KOPT-K1 (cell line): ENCODE results near the gene PKD1.
"Not testable (repeated sequence)": the region's sequence is repeated elsewhere in the genome, so short reads cannot be mapped to it uniquely, and the experiment has no call there.

Experiments used
- H3K27ac ChIP-seq: fragments of 200-600 bp; sonication (generic); 2 replicates; pipeline ENCODE4 v1.5.1; 2016; ENCODE audit warnings: antibody characterized with exemption, mild to moderate bottlenecking, low read depth, low read length; ENCODE audit not compliant: poor library complexity, severe bottlenecking
- H3K36me3 ChIP-seq: fragments of 200-600 bp; sonication (generic); 2 replicates; pipeline ENCODE4 v1.5.1; 2017; ENCODE audit warnings: antibody characterized with exemption, mild to moderate bottlenecking, low read length, moderate library complexity; ENCODE audit not compliant: insufficient read depth
- H3K9me3 ChIP-seq: fragments of 200-600 bp; sonication (generic); 2 replicates; pipeline ENCODE4 v1.5.1; 2017; ENCODE audit warnings: antibody characterized with exemption, low read length, mild to moderate bottlenecking; ENCODE audit not compliant: insufficient read depth, poor library complexity, severe bottlenecking

The PKD1 gene

DNA sequence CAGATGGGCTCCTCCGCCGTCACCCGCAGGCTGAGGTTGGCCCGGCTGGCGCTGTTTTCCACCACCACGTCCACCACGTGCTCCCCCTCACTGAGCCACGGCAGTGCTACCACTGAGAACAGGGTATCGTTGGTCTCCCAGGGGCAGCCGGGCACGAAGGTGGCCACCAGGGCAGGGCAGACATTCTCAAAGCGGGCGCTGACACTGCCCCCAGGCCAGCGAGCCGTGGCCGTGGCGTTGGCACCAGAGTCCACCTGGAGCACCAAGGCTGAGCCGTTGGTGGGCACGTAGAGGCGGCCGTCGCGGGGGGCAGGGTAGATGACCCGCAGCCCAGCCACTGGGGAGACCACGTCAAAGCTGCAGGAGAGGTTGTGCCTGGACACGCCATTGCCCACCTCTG lies 21.5 kb downstream of the PKD1 start:
- H3K9me3 ChIP-seq, H3K27ac ChIP-seq, H3K36me3 ChIP-seq: not testable (repeated sequence)

DNA sequence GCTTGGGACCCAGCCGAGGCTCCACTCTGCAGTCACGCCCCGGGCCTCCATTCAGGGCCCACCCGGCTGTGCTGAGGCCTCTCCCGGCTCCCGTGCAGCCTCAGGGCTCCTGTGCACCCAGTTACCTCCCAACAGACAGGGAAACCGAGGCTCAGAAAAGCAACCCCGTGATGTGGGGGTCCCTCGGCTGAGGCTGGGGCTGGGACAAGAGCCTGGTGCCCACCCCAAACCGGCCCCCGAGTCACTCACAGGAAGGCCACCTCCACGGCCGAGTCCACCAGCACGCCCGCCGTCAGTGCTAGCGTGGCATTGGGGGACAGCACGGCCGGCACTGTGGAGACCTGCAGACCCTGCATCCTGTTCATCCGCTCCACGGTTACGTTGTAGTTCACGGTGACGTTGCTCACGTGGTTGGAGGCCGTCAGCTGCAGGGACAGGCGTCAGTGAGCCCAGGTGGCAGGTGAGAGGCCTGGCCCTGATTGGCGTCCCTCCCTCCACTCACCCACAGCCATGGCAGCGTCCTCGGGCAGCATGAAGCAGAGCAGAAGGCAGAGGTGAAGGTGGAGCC lies 23.1 kb downstream of the PKD1 start:
- H3K9me3 ChIP-seq, H3K27ac ChIP-seq, H3K36me3 ChIP-seq: not testable (repeated sequence)

- not testable (repeated sequence) for H3K27ac ChIP-seq, H3K36me3 ChIP-seq, H3K9me3 ChIP-seq
Observed at GRCh38 chr16:2111412-2112335, 24.0 kb downstream of the PKD1 start.

DNA sequence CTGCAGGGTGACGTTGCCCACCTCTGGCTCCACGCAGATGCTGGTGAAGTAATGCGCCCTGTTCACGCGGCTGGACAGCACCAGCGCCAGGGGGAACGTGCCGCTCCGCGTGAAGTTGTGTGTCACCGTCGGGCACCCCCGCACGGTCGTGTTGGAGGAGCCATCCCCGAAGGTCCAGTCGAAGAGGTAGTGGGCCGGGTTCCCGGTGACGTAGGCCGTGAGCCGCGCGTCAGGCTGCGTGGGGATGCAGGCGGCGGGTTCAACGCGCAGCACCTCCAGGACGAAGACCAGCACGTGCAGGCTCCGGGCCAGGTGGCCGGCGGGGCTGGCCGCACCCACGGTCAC lies 24.7 kb downstream of the PKD1 start:
- not testable (repeated sequence) for H3K36me3 ChIP-seq, H3K27ac ChIP-seq, H3K9me3 ChIP-seq

GRCh38 chr16:2110332-2111008 lies 25.2 kb downstream of the PKD1 start:
- not testable (repeated sequence) for H3K36me3 ChIP-seq, H3K9me3 ChIP-seq, H3K27ac ChIP-seq

DNA sequence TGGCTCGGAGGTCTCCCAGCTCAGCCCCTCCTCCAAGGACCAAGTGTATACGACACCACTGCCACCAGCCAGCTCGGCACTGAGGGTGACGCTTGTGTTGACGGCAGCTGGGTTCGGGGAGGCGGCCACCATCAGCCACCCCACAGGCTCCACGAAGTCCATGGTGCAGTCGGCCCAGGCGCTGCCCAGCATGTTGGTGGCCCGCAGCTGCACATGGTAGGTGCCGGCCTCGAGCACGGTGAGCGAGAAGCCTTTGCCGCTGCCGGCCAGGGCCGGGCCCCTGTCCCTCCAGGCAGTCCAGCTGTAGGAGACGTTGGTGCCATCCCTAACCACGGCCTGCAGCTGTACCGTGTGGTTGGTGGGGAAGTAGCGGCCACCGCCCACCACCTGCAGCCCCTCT lies 25.8 kb downstream of the PKD1 start:
- not testable (repeated sequence) for H3K27ac ChIP-seq, H3K9me3 ChIP-seq, H3K36me3 ChIP-seq

- not testable (repeated sequence) for H3K9me3 ChIP-seq, H3K27ac ChIP-seq, H3K36me3 ChIP-seq
Observed at GRCh38 chr16:2109271-2109580, 26.5 kb downstream of the PKD1 start.

- H3K36me3 ChIP-seq, H3K9me3 ChIP-seq, H3K27ac ChIP-seq: not testable (repeated sequence)
Observed at GRCh38 chr16:2108446-2109270, 27.0 kb downstream of the PKD1 start.

DNA sequence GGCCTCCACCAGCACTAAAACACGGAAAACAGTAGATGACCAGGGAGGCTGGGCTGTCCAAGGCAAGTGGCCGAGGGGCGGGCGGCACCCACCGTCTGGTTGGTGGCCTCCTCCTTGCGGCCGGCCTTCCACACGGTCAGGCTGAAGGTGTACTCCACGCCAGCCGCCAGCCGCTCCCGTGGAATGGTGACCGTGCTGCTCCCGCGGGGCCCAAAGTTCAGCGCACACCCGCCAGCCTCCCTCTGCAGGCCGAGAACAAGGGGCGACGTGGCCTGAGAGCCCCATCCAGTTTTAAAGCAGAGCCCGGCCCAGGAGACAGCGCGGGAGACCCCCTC lies 27.9 kb downstream of the PKD1 start:
- not testable (repeated sequence) for H3K9me3 ChIP-seq, H3K36me3 ChIP-seq, H3K27ac ChIP-seq

DNA sequence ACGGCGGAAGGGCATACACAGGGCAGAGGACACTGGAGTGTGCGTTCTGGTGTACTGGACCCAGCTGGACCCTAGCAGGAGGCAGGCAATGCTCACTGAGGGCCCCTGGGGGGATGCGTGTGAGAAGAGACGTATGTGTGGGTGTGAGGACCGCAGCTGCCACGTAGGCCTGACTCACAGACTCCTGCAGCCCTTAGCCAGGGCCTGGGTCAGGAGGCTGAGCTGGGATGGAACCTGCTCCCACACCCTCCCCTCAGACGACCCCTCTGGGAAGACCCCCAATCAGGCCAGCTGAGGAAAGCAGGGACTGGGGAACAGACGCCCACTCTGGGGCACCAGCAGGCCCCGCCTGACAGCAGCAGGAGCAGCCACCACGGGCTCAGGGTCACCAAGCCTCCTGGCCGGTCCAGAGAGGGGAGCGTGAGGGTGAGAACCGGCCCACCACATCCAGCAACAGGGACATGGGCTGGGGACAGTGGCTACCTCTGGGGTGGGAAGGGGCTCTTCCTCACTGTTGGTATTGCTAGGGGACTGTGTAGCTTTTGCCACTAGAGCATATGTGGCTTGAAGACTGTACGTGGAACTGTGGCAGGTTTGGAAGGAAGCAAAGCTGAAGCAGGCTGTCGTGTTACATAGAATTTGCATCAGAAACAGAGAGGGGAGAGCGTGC lies 28.4 kb downstream of the PKD1 start:
- not testable (repeated sequence) for H3K27ac ChIP-seq, H3K9me3 ChIP-seq
- H3K36me3 ChIP-seq, result peaks cover 11% of the 10 kb centered on the region; the same call in 1 of the 2 replicates

DNA sequence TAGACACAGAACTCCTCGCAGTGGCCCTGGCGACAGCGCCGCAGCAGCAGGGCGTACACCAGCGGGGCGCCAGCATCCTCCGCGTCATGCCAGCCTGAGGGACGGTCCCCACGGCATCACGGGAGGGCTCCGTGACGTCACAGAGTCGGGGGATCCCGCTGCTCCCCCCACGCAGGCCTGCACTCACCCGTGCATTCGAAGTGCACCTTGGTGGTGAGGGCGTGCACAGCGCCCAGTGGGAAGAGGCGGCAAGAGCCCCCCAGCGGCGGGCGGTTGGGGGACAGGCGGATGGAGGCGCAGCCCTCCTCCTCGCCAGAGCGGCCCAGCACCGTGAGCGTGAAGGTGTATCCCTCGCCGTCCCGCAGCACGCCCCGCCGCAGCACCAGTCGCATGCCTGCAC lies 29.5 kb downstream of the PKD1 start:
- peaks cover 11% of the 10 kb centered on the region; the same call in 1 of the 2 replicates for H3K36me3 ChIP-seq
- not testable (repeated sequence) for H3K27ac ChIP-seq, H3K9me3 ChIP-seq

GRCh38 chr16:2105769-2106168 lies 29.9 kb downstream of the PKD1 start:
- H3K27ac ChIP-seq, H3K9me3 ChIP-seq: not testable (repeated sequence)
- H3K36me3 ChIP-seq, result peaks cover 11% of the 10 kb centered on the region; the same call in 1 of the 2 replicates

DNA sequence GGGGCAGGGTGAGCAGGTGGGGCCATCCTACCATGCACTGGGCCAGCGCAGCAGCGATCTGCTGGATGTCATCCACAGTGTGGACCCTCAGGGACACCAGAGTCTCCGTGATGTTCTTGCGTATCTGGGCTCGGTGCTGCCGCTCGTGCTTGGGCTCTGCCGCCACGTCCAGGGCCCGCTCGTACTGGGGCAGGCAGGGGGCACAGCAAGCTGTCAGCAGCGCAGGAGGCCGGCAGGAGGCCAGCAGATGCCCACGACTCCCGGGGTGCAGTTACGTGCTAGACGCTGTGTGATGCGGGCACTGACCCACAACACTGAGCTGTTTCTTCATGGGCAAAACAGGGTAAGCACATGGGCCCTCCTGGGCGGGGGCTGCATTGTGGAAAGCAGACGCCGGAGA lies 30.4 kb downstream of the PKD1 start:
- not testable (repeated sequence) for H3K27ac ChIP-seq, H3K9me3 ChIP-seq
- H3K36me3 ChIP-seq, result peaks cover 11% of the 10 kb centered on the region; the same call in 1 of the 2 replicates

DNA sequence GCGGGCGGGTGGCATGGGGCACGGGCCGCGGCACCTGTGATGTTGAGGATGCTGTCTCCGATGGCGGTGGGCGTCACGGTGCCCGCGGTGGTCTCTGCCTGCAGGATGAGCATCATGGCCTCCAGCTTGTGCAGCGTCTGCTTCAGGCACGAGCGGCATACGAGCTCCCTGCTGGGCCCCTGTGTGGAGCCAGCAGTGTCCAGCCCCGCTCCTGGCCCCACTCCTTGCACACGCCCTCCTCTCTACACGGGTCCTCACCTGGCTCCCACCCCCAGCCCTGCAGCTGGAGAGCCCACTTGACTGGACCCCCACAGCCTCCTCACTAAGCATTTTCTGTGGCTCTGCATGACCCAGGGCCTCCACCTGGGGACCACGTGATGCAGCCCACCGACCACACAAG lies 31.2 kb downstream of the PKD1 start:
- not testable (repeated sequence) for H3K9me3 ChIP-seq, H3K27ac ChIP-seq
- H3K36me3 ChIP-seq, result peaks cover 19% of the 10 kb centered on the region; the same call in 1 of the 2 replicates

DNA sequence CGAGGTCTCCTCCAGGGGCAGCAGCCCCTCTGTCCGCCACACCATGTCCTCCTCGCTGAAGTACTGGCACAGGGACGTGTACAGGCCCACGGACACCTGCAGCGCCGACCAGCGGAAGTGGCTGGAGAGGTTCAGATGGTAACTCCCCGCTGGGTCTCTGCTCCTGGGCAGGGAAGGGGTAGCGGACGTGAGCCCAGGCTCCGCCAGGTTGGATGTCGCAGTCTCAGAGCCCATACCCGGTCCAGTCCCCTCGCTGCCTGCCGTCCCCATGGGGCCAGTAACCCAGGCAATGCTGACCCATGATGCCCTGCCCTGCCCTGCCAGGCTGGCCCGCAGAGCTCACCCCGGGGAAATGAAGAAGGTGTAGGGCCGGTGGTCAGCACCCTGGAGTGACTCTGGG lies 33.2 kb downstream of the PKD1 start:
- H3K36me3 ChIP-seq, result peaks cover 25% of the 10 kb centered on the region; the same call in 1 of the 2 replicates
- no peak overlapping the region for H3K27ac ChIP-seq
- no peaks in the 10 kb centered on the region for H3K9me3 ChIP-seq
